Esophagus muscularis mucosa (tissue), 3 donors: ENCODE data around the gene PTPN23.

Experiments
- POLR2A ChIP-seq: fragments of 450-650 bp; IDR thresholded peaks from one replicate; pipeline ENCODE4 v1.6.1; 2017; ENCODE audit warnings: antibody characterized with exemption, moderate library complexity, mild to moderate bottlenecking, low read depth
- TF ChIP-seq, protein P1 (sequence below), 3 experiments: fragments of 200-600 bp in 2 of 3; fragments of 450-650 bp in 1 of 3; sonication (generic) in 2 of 3; IDR thresholded peaks; one replicate each; pipeline ENCODE4 v1.5.1; 2017 to 2019; ENCODE audit warnings: antibody characterized with exemption in 3 of 3, mild to moderate bottlenecking in 2 of 3, moderate library complexity in 1 of 3

DNA sequence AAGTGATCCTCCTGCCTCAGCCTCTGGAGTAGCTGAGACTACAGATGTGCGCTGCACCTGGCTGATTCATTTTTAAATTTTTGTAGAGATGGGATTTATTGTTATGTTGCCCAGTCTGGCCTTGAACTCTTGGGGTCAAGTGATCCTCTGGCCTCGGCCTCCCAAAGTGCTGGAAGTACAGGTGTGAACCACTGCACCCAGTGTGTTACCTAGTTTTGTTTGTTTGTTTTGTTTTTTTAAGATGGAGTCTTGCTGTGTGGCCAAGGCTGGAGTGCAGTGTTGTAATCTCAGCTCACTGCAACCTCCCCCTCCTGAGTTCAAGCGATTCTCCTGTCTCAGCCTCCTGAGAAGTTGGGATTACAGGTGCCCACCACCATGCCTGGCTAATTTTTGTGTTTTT lies 12.1 kb downstream of the PTPN23 start:
- no peak for TF ChIP-seq POLR2A
- TF ChIP-seq, protein P1, sequence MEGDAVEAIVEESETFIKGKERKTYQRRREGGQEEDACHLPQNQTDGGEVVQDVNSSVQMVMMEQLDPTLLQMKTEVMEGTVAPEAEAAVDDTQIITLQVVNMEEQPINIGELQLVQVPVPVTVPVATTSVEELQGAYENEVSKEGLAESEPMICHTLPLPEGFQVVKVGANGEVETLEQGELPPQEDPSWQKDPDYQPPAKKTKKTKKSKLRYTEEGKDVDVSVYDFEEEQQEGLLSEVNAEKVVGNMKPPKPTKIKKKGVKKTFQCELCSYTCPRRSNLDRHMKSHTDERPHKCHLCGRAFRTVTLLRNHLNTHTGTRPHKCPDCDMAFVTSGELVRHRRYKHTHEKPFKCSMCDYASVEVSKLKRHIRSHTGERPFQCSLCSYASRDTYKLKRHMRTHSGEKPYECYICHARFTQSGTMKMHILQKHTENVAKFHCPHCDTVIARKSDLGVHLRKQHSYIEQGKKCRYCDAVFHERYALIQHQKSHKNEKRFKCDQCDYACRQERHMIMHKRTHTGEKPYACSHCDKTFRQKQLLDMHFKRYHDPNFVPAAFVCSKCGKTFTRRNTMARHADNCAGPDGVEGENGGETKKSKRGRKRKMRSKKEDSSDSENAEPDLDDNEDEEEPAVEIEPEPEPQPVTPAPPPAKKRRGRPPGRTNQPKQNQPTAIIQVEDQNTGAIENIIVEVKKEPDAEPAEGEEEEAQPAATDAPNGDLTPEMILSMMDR (IDR thresholded peaks at IDR 0.05), result no peak
